Dermis blood vessel endothelial cell (primary cell): ENCODE data around the gene QPCT. TPM values are rescaled to one million over a fixed set of nuclear protein-coding genes. Genes with fewer than 3 reads are reported as not detected.
"Not testable (repeated sequence)": the region's sequence is repeated elsewhere in the genome, so short reads cannot be mapped to it uniquely, and the experiment has no call there.

ENCODE experiments used
- DNase-seq: peaks from one replicate; pipeline ENCODE4 v3.0.0; 2010
- total RNA-seq: library from RNA; depleted of rRNA; stranded (reverse); fragments of >200 nt; gene quantifications from 2 replicates; pipeline ENCODE4 v1.2.3, GENCODE V29; 2014

QPCT gene
- total RNA-seq, 1 donor from 2014 or later: 7.8 TPM

- no peak for DNase-seq
Measured at GRCh38 chr2:37394796-37395555, 50.5 kb downstream of the QPCT start.

- no peak for DNase-seq
Measured at GRCh38 chr2:37396890-37397565, 52.6 kb downstream of the QPCT start.

- DNase-seq: no peak
Measured at GRCh38 chr2:37398990-37399389, 54.6 kb downstream of the QPCT start.

GRCh38 chr2:37400041-37400440, 55.6 kb downstream of the QPCT start:
- DNase-seq: no peak

GRCh38 chr2:37402636-37403035, 58.2 kb downstream of the QPCT start:
- DNase-seq: no peak

- DNase-seq: no peak
Measured at GRCh38 chr2:37405781-37406180, 61.4 kb downstream of the QPCT start.

GRCh38 chr2:37412231-37412630, 67.8 kb downstream of the QPCT start:
- DNase-seq: no peak

GRCh38 chr2:37413911-37414469, 69.6 kb downstream of the QPCT start:
- DNase-seq: not testable (repeated sequence)

- DNase-seq: peak; percentile 85
Measured at GRCh38 chr2:37414470-37414949, 70.1 kb downstream of the QPCT start.

GRCh38 chr2:37415128-37415820, 70.8 kb downstream of the QPCT start:
- DNase-seq: peak; percentile 49

- DNase-seq: no peak
Measured at GRCh38 chr2:37417321-37417720, 72.9 kb downstream of the QPCT start.

- no peak for DNase-seq
Measured at GRCh38 chr2:37418956-37419355, 74.5 kb downstream of the QPCT start.

- no peak for DNase-seq
Measured at GRCh38 chr2:37421686-37422085, 77.3 kb downstream of the QPCT start.

GRCh38 chr2:37422816-37423215, 78.4 kb downstream of the QPCT start:
- no peak for DNase-seq

Other genes with a start within 250 kb of the QPCT start
- gene EIF2AK2, start 187.7 kb upstream of the QPCT start, total RNA-seq: 18.9 and 33.2 TPM in 2 replicates
- gene SULT6B1, start 156.0 kb upstream of the QPCT start, total RNA-seq: not detected in 2 replicates
- 10.6 and 13.8 TPM in 2 replicates for gene CEBPZOS, start 148.1 kb upstream of the QPCT start, total RNA-seq
- 56.0 and 63.5 TPM in 2 replicates for gene CEBPZ, start 113.0 kb upstream of the QPCT start, total RNA-seq
- 11.3 and 15.7 TPM in 2 replicates for gene NDUFAF7, start 113.0 kb upstream of the QPCT start, total RNA-seq
- gene PRKD3, start 19.8 kb upstream of the QPCT start, total RNA-seq: 76.5 and 77.1 TPM in 2 replicates